Fibroblast of lung (primary cell): ENCODE results near the gene HAUS5. TPM values are rescaled to one million over a fixed set of nuclear protein-coding genes. Genes with fewer than 3 reads are reported as not detected.
A peak's percentile ranks its signal among the peaks of the same experiment; 100 is the strongest.
"Not testable (repeated sequence)": the region's sequence is repeated elsewhere in the genome, so short reads cannot be mapped to it uniquely, and the experiment has no call there.

ENCODE experiments used
- DNase-seq, 2 donors: peaks; one replicate each; pipeline versions ENCODE4 v3.0.0 to v3.0.0-alpha.2; 2010; ENCODE audit warnings: low read depth in 2 of 2
- H2AFZ ChIP-seq: 2 replicates; pipeline ENCODE4 v1.5.1; 2012; ENCODE audit warnings: low read length, control low read depth, inconsistent platforms
- H3K27ac ChIP-seq: 2 replicates; pipeline ENCODE4 v1.5.1; 2011; ENCODE audit warnings: low read length, control low read depth; ENCODE audit not compliant: insufficient read depth
- H3K27me3 ChIP-seq: 2 replicates; pipeline ENCODE4 v1.5.1; 2011; ENCODE audit warnings: mild to moderate bottlenecking, low read length; ENCODE audit not compliant: control insufficient read depth, insufficient read depth
- H3K36me3 ChIP-seq: 2 replicates; pipeline ENCODE4 v1.5.1; 2011; ENCODE audit warnings: low read length; ENCODE audit not compliant: control insufficient read depth, insufficient read depth
- H3K4me1 ChIP-seq: 2 replicates; pipeline ENCODE4 v1.5.1; 2011; ENCODE audit warnings: low read length; ENCODE audit not compliant: control insufficient read depth, insufficient read depth; ENCODE audit errors: extremely low read depth
- H3K4me2 ChIP-seq: 2 replicates; pipeline ENCODE4 v1.5.1; 2011; ENCODE audit warnings: low read length, control low read depth; ENCODE audit not compliant: insufficient read depth; ENCODE audit errors: extremely low read depth
- H3K4me3 ChIP-seq, 4 experiments: fragments of 200-600 bp in 1 of 4; sonication (generic) in 1 of 4; replicated peaks in 1 of 4; 2 replicates each; pipeline ENCODE4 v1.5.1; 2011 to 2016; ENCODE audit warnings: low read length in 4 of 4, low read depth in 3 of 4, mild to moderate bottlenecking in 3 of 4, control low read depth in 2 of 4, inconsistent platforms in 1 of 4, mixed read lengths in 1 of 4; ENCODE audit not compliant: insufficient read depth in 1 of 4; ENCODE audit errors: control extremely low read depth in 1 of 4
- H3K79me2 ChIP-seq: 2 replicates; pipeline ENCODE4 v1.5.1; 2012; ENCODE audit warnings: mild to moderate bottlenecking, low read length, inconsistent platforms; ENCODE audit not compliant: control insufficient read depth, insufficient read depth
- H3K9ac ChIP-seq: 2 replicates; pipeline ENCODE4 v1.5.1; 2011; ENCODE audit warnings: mild to moderate bottlenecking, low read length, control low read depth; ENCODE audit not compliant: insufficient read depth
- H3K9me3 ChIP-seq: 2 replicates; pipeline ENCODE4 v1.5.1; 2012; ENCODE audit warnings: low read depth, low read length; ENCODE audit not compliant: control insufficient read depth, insufficient read depth
- H4K20me1 ChIP-seq: 2 replicates; pipeline ENCODE4 v1.5.1; 2011; ENCODE audit warnings: low read length; ENCODE audit not compliant: control insufficient read depth, insufficient read depth; ENCODE audit errors: extremely low read depth
- CTCF ChIP-seq, 2 donors: IDR thresholded peaks in 1 of 2; conservative IDR thresholded peaks in 1 of 2; 1 replicate in 1 of 2; 2 replicates in 1 of 2; pipeline ENCODE4 v1.5.1; 2011 to 2012; ENCODE audit warnings: low read length in 2 of 2, control low read depth in 1 of 2, inconsistent platforms in 1 of 2, low read depth in 1 of 2, mild to moderate bottlenecking in 1 of 2
- EZH2 ChIP-seq: IDR thresholded peaks from 2 replicates; pipeline ENCODE4 v1.5.1; 2012; ENCODE audit warnings: low read length, control low read depth, mild to moderate bottlenecking; ENCODE audit errors: missing control alignments
- polyA plus RNA-seq, 2 donors: library from polyadenylated mRNA; depleted of rRNA in 1 of 2; stranded (reverse) in 1 of 2; unstranded in 1 of 2; fragments of >200 nt; gene quantifications; 2 replicates each; pipeline ENCODE4 v1.2.1, GENCODE V29; 2011 to 2012; ENCODE audit warnings: missing spikeins in 1 of 2
- total RNA-seq: library from RNA; depleted of rRNA; stranded (reverse); fragments of >200 nt; gene quantifications from 2 replicates; pipeline ENCODE4 v1.2.1, GENCODE V29; 2014

The HAUS5 gene
- total and polyA plus RNA-seq, 2 donors (not counting 1 experiment from before 2014, with no cell fraction given), result 2.5 to 4.0 TPM

- H2AFZ ChIP-seq, result no peak overlapping the region
- H3K9ac ChIP-seq, result no peak overlapping the region
- H3K27ac ChIP-seq, result no peak overlapping the region
- H3K27me3 ChIP-seq, result peaks cover 3% of the 10 kb centered on the region
- no peaks in the 10 kb centered on the region for H3K36me3 ChIP-seq
- no peaks in the 10 kb centered on the region for H4K20me1 ChIP-seq
- H3K4me3 ChIP-seq, result no peak overlapping the region
- H3K4me1 ChIP-seq, result no peaks in the 10 kb centered on the region
- no peaks in the 10 kb centered on the region for H3K9me3 ChIP-seq
- no peak for DNase-seq
- H3K4me2 ChIP-seq, result no peak overlapping the region
- TF ChIP-seq EZH2, result no peak
- H3K79me2 ChIP-seq, result no peaks in the 10 kb centered on the region
These were observed 21.7 kb upstream of the HAUS5 start for GRCh38 chr19:35590875-35591274.

- Histone ChIP-seq H4K20me1 (no peaks in the 10 kb centered on the region), H3K27ac (no peak overlapping the region), H2AFZ (no peak overlapping the region), H3K4me2 (no peak overlapping the region), H3K79me2 (no peaks in the 10 kb centered on the region), H3K9me3 (no peaks in the 10 kb centered on the region), H3K4me3 (no peak overlapping the region), H3K4me1 (no peaks in the 10 kb centered on the region), H3K36me3 (no peaks in the 10 kb centered on the region), H3K9ac (no peak overlapping the region), H3K27me3 (peaks cover 3% of the 10 kb centered on the region)
- TF ChIP-seq CTCF (conservative IDR thresholded peaks at IDR 0.05 in 1 of 2, IDR thresholded peaks at IDR 0.05 in 1 of 2; ENCODE audit: low read depth in 1 of 2, low read length in 2 of 2), result peak; percentile 47 to 60
- no peak for TF ChIP-seq EZH2
- DNase-seq, result peak; percentile 16 to 62
These were observed 20.3 kb upstream of the HAUS5 start for GRCh38 chr19:35592226-35592625.

GRCh38 chr19:35595026-35595425 is 17.5 kb upstream of the HAUS5 start:
- not testable (repeated sequence) for H3K4me3 ChIP-seq, H2AFZ ChIP-seq, H3K27ac ChIP-seq, H3K79me2 ChIP-seq, H3K36me3 ChIP-seq, H3K27me3 ChIP-seq, H3K4me2 ChIP-seq, H4K20me1 ChIP-seq, DNase-seq, H3K4me1 ChIP-seq, H3K9me3 ChIP-seq, H3K9ac ChIP-seq

GRCh38 chr19:35595928-35596327 is 16.6 kb upstream of the HAUS5 start:
- Histone ChIP-seq H3K9ac (no peak overlapping the region), H3K4me3 (no peak overlapping the region), H3K4me2 (no peak overlapping the region), H2AFZ (no peak overlapping the region), H4K20me1 (no peaks in the 10 kb centered on the region), H3K36me3 (no peaks in the 10 kb centered on the region), H3K4me1 (no peaks in the 10 kb centered on the region), H3K27me3 (no peaks in the 10 kb centered on the region), H3K9me3 (no peaks in the 10 kb centered on the region), H3K27ac (no peak overlapping the region), H3K79me2 (no peaks in the 10 kb centered on the region)
- no peak for DNase-seq
- TF ChIP-seq EZH2, result no peak
- TF ChIP-seq CTCF (conservative IDR thresholded peaks at IDR 0.05 in 1 of 2, IDR thresholded peaks at IDR 0.05 in 1 of 2; ENCODE audit: low read depth in 1 of 2, low read length in 2 of 2), result no peak
